HepG2 (cell line): ENCODE measurements around the gene WDR31. TPM values are rescaled to one million over a fixed set of nuclear protein-coding genes. Genes with fewer than 3 reads are reported as not detected.

Experiments
- ELF1 ChIP-seq: sonication (generic); formaldehyde crosslinking; IDR thresholded peaks from 2 replicates; pipeline ENCODE4 v1.4.0; 2020; ENCODE audit warnings: missing genetic modification reagents
- ERF ChIP-seq: IDR thresholded peaks from 2 replicates; pipeline ENCODE4 v1.6.1; 2018; ENCODE audit warnings: missing biosample characterization, missing genetic modification reagents
- FOXO1 ChIP-seq: sonication (generic); formaldehyde crosslinking; IDR thresholded peaks from 2 replicates; pipeline ENCODE4 v1.4.0; 2020; ENCODE audit warnings: missing genetic modification reagents
- FOXP1 ChIP-seq, 2 experiments: fragments of 450-650 bp in 1 of 2; IDR thresholded peaks; 2 replicates each; pipeline ENCODE4 v1.6.1; 2017 to 2018; ENCODE audit warnings: antibody characterized with exemption in 1 of 2
- GABPA ChIP-seq, 2 experiments: IDR thresholded peaks; 2 replicates each; pipeline ENCODE4 v1.6.1; 2011 to 2016; ENCODE audit warnings: low read depth in 2 of 2, low read length in 1 of 2, missing biosample characterization in 1 of 2, missing genetic modification characterization in 1 of 2
- GATA4 ChIP-seq: sonication (generic); IDR thresholded peaks from 2 replicates; pipeline ENCODE4 v1.6.1; 2016; ENCODE audit warnings: antibody characterized with exemption, low read depth, borderline replicate concordance
- HDAC2 ChIP-seq: sonication (generic); formaldehyde crosslinking; IDR thresholded peaks from 2 replicates; pipeline ENCODE4 v1.4.0; 2020; ENCODE audit warnings: missing genetic modification reagents
- HDAC6 ChIP-seq: fragments of 200-600 bp; sonication (generic); IDR thresholded peaks from 2 replicates; pipeline ENCODE4 v1.7.0; 2017; ENCODE audit warnings: mild to moderate bottlenecking, antibody characterized with exemption, low read length, low read depth
- KMT2A ChIP-seq: sonication (generic); formaldehyde crosslinking; IDR thresholded peaks from 2 replicates; pipeline ENCODE4 v1.4.0; 2020; ENCODE audit warnings: missing genetic modification reagents
- MBD4 ChIP-seq: IDR thresholded peaks from 2 replicates; pipeline ENCODE4 v1.6.1; 2012; ENCODE audit warnings: low read length, inconsistent platforms, borderline replicate concordance
- MLLT10 ChIP-seq: sonication (generic); formaldehyde crosslinking; IDR thresholded peaks from 2 replicates; pipeline ENCODE4 v1.4.0; 2020; ENCODE audit warnings: missing genetic modification reagents
- NFE2 ChIP-seq: sonication (generic); formaldehyde crosslinking; IDR thresholded peaks from 2 replicates; pipeline ENCODE4 v1.4.0; 2020; ENCODE audit warnings: missing genetic modification reagents
- PLRG1 ChIP-seq: fragments of 450-650 bp; conservative IDR thresholded peaks from 2 replicates; pipeline ENCODE4 v1.6.1; 2016
- SP2 ChIP-seq: sonication (generic); formaldehyde crosslinking; IDR thresholded peaks from 2 replicates; pipeline ENCODE4 v1.5.1; 2020; ENCODE audit warnings: mild to moderate bottlenecking, missing genetic modification reagents
- ZIK1 ChIP-seq: sonication (generic); formaldehyde crosslinking; IDR thresholded peaks from 2 replicates; pipeline ENCODE4 v1.5.0; 2020; ENCODE audit warnings: mild to moderate bottlenecking, low read depth, missing genetic modification reagents, borderline replicate concordance
- ZNF251 ChIP-seq: sonication (generic); formaldehyde crosslinking; IDR thresholded peaks from 2 replicates; pipeline ENCODE4 v1.9.0; 2021; ENCODE audit warnings: mild to moderate bottlenecking, missing genetic modification reagents
- ZNF441 ChIP-seq: sonication (generic); formaldehyde crosslinking; IDR thresholded peaks from 2 replicates; pipeline ENCODE4 v1.7.0; 2021; ENCODE audit warnings: missing genetic modification reagents, borderline replicate concordance
- ZNF530 ChIP-seq: sonication (generic); formaldehyde crosslinking; IDR thresholded peaks from 2 replicates; pipeline ENCODE4 v1.5.0; 2020; ENCODE audit warnings: low read depth, mild to moderate bottlenecking, missing genetic modification reagents
- ZNF557 ChIP-seq: sonication (generic); formaldehyde crosslinking; IDR thresholded peaks from 2 replicates; pipeline ENCODE4 v1.4.0; 2020; ENCODE audit warnings: missing genetic modification reagents
- ZNF776 ChIP-seq: sonication (generic); formaldehyde crosslinking; IDR thresholded peaks from 2 replicates; pipeline ENCODE4 v1.4.0; 2020; ENCODE audit warnings: mild to moderate bottlenecking, missing genetic modification reagents
- polyA plus RNA-seq, 8 experiments: library from polyadenylated mRNA; depleted of rRNA in 3 of 8; stranded (reverse) in 7 of 8; unstranded in 1 of 8; fragments of >200 nt; fragmentation: Illumina TruSeq in 4 of 8; extraction: Trizol in 4 of 8; gene quantifications; 2 replicates each; pipeline versions ENCODE4 v1.2.1 to v1.2.3, GENCODE V29; 2011 to 2016; ENCODE audit warnings: low read depth in 4 of 8, missing spikeins in 1 of 8, mixed read lengths in 1 of 8; ENCODE audit not compliant: insufficient read depth in 1 of 8
- total RNA-seq, 5 experiments: library from RNA; depleted of rRNA; stranded (reverse); fragments of >200 nt; fragmentation: Illumina TruSeq; extraction: Trizol; gene quantifications; 2 replicates each; pipeline ENCODE4 v1.2.3, GENCODE V29; 2016; ENCODE audit warnings: low read depth in 1 of 5
- TF ChIP-seq, protein P1 (sequence below): sonication (generic); formaldehyde crosslinking; IDR thresholded peaks from 2 replicates; pipeline ENCODE4 v1.5.0; 2020; ENCODE audit warnings: mild to moderate bottlenecking, missing genetic modification reagents
- TF ChIP-seq, protein P2 (sequence below): sonication (generic); formaldehyde crosslinking; IDR thresholded peaks from 2 replicates; pipeline ENCODE4 v1.4.0; 2020; ENCODE audit warnings: mild to moderate bottlenecking, low read depth, missing genetic modification reagents
- TF ChIP-seq, protein P3 (sequence below): sonication (generic); formaldehyde crosslinking; conservative IDR thresholded peaks from 2 replicates; pipeline ENCODE4 v1.4.0; 2020; ENCODE audit warnings: missing genetic modification reagents
- TF ChIP-seq, protein P4 (sequence below): IDR thresholded peaks from 2 replicates; pipeline ENCODE4 v1.6.1; 2018; ENCODE audit warnings: missing genetic modification reagents

Gene WDR31
- total and polyA plus RNA-seq, 2 of the 13 experiments (the other 11 are each of a cell fraction or from before 2014, with no cell fraction given), result 0.33 to 1.7 TPM

DNA sequence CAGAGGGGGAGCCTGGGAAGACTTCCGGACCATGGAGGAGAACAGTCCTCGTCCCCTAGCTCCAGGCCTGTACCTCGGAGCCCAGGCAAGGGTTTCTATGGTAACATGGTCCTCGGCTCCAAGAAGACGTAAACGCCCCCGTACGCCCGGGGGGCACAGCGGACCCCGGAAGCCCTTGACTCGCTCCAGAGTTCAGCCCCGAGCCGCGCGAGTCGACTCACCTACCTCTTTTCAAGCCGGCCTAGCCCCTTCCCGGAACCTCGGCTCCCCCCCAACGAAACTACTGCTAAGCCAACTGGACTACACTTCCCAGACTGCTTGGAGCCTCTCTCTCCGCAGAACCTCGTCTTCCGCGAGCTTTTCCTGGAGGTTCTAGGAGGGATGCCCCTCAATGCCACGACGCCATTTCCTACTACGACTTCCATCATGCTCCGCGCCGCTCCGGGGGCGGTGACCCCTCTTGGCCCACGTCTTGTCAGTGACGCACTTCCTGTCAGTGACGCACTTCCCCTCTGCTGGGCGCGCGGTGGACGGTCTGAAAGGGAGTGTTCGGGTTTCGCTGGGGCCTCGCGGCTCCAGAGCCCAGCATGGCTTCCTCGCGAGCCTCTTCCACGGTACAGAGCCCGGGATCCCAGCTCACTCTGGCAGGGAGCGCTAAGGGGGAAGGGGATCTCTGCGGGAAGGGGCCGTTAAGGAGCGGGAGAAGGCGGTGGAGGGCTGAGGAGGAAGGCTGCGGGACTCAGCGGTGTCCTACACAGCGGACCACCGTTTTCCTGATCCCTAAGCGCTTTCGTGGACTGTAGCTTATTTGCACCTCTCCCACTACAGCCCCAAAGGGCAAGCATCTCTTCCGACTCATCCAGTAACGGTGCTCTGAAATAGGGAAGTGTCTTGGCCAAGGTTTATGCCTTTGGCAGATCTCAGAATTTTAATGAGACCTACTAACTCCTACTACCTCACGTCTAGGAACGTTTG, 64.6 kb downstream of the WDR31 start, which contains the start of the genes CDC26 and PRPF4 (continued):
- TF ChIP-seq FOXO1 (CRISPR knock-in tag) (peak; percentile 10; the same call in 1 of the 2 replicates), NFE2 (no peak), GABPA (IDR thresholded peaks at IDR 0.05; ENCODE audit: low read depth, low read length) (peak; percentile 94), GABPA (CRISPR knock-in tag; IDR thresholded peaks at IDR 0.05; ENCODE audit: low read depth) (peak; percentile 99), HDAC6 (no peak), GATA4 (peak; percentile 61; the same call in 1 of the 2 replicates), MLLT10 (no peak), PLRG1 (no peak), SP2 (CRISPR knock-in tag) (peak; percentile 77), ZIK1 (CRISPR knock-in tag) (0 out of 2 replicates have a peak, but pooled peaks have one; percentile 39), ZNF251 (CRISPR knock-in tag) (no peak), ZNF530 (CRISPR knock-in tag) (no peak), ZNF557 (0 out of 2 replicates have a peak, but pooled peaks have one; percentile 36), ELF1 (CRISPR knock-in tag) (peak; percentile 95), FOXP1 (IDR thresholded peaks at IDR 0.05) (no peak), FOXP1 (CRISPR knock-in tag; IDR thresholded peaks at IDR 0.05) (no peak), KMT2A (CRISPR knock-in tag) (peak; percentile 95), ERF (CRISPR knock-in tag) (peak; percentile 87), ZNF441 (no peak), ZNF776 (CRISPR knock-in tag) (no peak), HDAC2 (CRISPR knock-in tag) (peak; percentile 88), MBD4 (no peak)
- TF ChIP-seq, protein P1, sequence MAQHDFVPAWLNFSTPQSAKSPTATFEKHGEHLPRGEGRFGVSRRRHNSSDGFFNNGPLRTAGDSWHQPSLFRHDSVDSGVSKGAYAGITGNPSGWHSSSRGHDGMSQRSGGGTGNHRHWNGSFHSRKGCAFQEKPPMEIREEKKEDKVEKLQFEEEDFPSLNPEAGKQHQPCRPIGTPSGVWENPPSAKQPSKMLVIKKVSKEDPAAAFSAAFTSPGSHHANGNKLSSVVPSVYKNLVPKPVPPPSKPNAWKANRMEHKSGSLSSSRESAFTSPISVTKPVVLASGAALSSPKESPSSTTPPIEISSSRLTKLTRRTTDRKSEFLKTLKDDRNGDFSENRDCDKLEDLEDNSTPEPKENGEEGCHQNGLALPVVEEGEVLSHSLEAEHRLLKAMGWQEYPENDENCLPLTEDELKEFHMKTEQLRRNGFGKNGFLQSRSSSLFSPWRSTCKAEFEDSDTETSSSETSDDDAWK (CRISPR knock-in tag), result no peak
- TF ChIP-seq, protein P2, sequence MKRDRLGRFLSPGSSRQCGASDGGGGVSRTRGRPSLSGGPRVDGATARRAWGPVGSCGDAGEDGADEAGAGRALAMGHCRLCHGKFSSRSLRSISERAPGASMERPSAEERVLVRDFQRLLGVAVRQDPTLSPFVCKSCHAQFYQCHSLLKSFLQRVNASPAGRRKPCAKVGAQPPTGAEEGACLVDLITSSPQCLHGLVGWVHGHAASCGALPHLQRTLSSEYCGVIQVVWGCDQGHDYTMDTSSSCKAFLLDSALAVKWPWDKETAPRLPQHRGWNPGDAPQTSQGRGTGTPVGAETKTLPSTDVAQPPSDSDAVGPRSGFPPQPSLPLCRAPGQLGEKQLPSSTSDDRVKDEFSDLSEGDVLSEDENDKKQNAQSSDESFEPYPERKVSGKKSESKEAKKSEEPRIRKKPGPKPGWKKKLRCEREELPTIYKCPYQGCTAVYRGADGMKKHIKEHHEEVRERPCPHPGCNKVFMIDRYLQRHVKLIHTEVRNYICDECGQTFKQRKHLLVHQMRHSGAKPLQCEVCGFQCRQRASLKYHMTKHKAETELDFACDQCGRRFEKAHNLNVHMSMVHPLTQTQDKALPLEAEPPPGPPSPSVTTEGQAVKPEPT, result peak; percentile 81; the same call in 1 of the 2 replicates
- TF ChIP-seq, protein P3, sequence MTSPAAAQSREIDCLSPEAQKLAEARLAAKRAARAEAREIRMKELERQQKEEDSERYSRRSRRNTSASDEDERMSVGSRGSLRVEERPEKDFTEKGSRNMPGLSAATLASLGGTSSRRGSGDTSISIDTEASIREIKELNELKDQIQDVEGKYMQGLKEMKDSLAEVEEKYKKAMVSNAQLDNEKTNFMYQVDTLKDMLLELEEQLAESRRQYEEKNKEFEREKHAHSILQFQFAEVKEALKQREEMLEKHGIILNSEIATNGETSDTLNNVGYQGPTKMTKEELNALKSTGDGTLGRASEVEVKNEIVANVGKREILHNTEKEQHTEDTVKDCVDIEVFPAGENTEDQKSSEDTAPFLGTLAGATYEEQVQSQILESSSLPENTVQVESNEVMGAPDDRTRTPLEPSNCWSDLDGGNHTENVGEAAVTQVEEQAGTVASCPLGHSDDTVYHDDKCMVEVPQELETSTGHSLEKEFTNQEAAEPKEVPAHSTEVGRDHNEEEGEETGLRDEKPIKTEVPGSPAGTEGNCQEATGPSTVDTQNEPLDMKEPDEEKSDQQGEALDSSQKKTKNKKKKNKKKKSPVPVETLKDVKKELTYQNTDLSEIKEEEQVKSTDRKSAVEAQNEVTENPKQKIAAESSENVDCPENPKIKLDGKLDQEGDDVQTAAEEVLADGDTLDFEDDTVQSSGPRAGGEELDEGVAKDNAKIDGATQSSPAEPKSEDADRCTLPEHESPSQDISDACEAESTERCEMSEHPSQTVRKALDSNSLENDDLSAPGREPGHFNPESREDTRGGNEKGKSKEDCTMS (CRISPR knock-in tag), result no peak
- TF ChIP-seq, protein P4, sequence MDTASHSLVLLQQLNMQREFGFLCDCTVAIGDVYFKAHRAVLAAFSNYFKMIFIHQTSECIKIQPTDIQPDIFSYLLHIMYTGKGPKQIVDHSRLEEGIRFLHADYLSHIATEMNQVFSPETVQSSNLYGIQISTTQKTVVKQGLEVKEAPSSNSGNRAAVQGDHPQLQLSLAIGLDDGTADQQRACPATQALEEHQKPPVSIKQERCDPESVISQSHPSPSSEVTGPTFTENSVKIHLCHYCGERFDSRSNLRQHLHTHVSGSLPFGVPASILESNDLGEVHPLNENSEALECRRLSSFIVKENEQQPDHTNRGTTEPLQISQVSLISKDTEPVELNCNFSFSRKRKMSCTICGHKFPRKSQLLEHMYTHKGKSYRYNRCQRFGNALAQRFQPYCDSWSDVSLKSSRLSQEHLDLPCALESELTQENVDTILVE (CRISPR knock-in tag), result no peak; the same call in 1 of the 2 replicates
